PC-9 (cell line): ENCODE results near the gene CELF4.

Source experiments
- EZH2 ChIP-seq: fragments of 200-600 bp; sonication (generic); IDR thresholded peaks from 2 replicates; pipeline ENCODE4 v1.8.0; 2017; ENCODE audit warnings: antibody characterized with exemption, low read depth
- TF ChIP-seq, protein P1 (sequence below): fragments of 200-600 bp; sonication (generic); conservative IDR thresholded peaks from 2 replicates; pipeline ENCODE4 v1.6.1; 2017; ENCODE audit warnings: mixed run types, antibody characterized with exemption, mild to moderate bottlenecking, moderate library complexity

DNA sequence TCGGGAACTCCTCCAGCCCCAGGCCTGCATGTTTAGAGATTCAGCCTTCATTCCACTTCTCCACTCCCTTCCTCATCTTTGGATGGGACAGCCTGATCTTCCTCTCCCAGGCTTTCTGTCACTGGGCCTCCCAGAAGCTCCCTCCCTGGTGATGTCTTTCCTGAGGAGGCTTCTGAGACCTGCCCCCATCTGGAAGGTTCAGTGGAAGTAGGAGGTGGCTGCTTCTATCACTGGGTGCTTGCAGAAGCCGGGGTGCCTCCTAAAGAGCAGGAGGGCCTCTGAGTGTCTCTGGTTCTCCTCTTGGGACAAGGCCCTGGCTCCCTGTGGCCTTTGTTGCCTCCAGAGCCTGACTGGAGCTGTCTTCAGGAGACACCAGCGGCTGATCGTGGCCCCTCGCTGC is 108.7 kb downstream of the CELF4 start:
- TF ChIP-seq, protein P1, sequence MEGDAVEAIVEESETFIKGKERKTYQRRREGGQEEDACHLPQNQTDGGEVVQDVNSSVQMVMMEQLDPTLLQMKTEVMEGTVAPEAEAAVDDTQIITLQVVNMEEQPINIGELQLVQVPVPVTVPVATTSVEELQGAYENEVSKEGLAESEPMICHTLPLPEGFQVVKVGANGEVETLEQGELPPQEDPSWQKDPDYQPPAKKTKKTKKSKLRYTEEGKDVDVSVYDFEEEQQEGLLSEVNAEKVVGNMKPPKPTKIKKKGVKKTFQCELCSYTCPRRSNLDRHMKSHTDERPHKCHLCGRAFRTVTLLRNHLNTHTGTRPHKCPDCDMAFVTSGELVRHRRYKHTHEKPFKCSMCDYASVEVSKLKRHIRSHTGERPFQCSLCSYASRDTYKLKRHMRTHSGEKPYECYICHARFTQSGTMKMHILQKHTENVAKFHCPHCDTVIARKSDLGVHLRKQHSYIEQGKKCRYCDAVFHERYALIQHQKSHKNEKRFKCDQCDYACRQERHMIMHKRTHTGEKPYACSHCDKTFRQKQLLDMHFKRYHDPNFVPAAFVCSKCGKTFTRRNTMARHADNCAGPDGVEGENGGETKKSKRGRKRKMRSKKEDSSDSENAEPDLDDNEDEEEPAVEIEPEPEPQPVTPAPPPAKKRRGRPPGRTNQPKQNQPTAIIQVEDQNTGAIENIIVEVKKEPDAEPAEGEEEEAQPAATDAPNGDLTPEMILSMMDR, result no peak
- TF ChIP-seq EZH2, result no peak
